GM23338 (cell line): ENCODE data around the gene HIVEP2. TPM values are rescaled to one million over a fixed set of nuclear protein-coding genes. Genes with fewer than 3 reads are reported as not detected.

Experiments
- ATAC-seq: fragments of 200-7000 bp; cut with Tn5 transposase; 3 replicates; pipeline ENCODE4 v1.9.1; 2020
- DNase-seq: peaks from one replicate; pipeline ENCODE4 v3.0.0-alpha.2; 2015; ENCODE audit warnings: low spot score
- H2AFZ ChIP-seq: fragments of 200-600 bp; sonication (generic); 2 replicates; pipeline ENCODE4 v1.8.0; 2016; ENCODE audit warnings: antibody characterized with exemption, mild to moderate bottlenecking, moderate library complexity
- H3F3A ChIP-seq: fragments of 200-600 bp; sonication (generic); replicated peaks from 2 replicates; pipeline ENCODE4 v1.8.0; 2017; ENCODE audit warnings: antibody characterized with exemption, mixed run types, low read depth
- H3K27ac ChIP-seq: fragments of 200-600 bp; sonication (generic); 2 replicates; pipeline ENCODE4 v1.6.1; 2016; ENCODE audit warnings: low read depth
- H3K27me3 ChIP-seq: fragments of 200-600 bp; sonication (generic); 2 replicates; pipeline ENCODE4 v1.8.0; 2016; ENCODE audit warnings: mild to moderate bottlenecking, mixed run types, moderate library complexity; ENCODE audit not compliant: insufficient read depth
- H3K36me3 ChIP-seq: fragments of 200-600 bp; sonication (generic); 2 replicates; pipeline ENCODE4 v1.8.0; 2016; ENCODE audit warnings: mild to moderate bottlenecking; ENCODE audit not compliant: insufficient read depth
- H3K4me1 ChIP-seq: fragments of 200-600 bp; sonication (generic); 2 replicates; pipeline ENCODE4 v1.8.0; 2016; ENCODE audit warnings: mild to moderate bottlenecking, moderate library complexity; ENCODE audit not compliant: insufficient read depth
- H3K4me2 ChIP-seq: fragments of 200-600 bp; sonication (generic); 2 replicates; pipeline ENCODE4 v1.7.1; 2017; ENCODE audit warnings: mixed run types
- H3K4me3 ChIP-seq: fragments of 200-600 bp; sonication (generic); 2 replicates; pipeline ENCODE4 v1.6.1; 2016; ENCODE audit warnings: mixed run types
- H3K79me2 ChIP-seq: fragments of 200-600 bp; sonication (generic); replicated peaks from 2 replicates; pipeline ENCODE4 v1.8.0; 2017; ENCODE audit warnings: mild to moderate bottlenecking; ENCODE audit not compliant: insufficient read depth
- H3K9me2 ChIP-seq: fragments of 200-600 bp; sonication (generic); 2 replicates; pipeline ENCODE4 v1.8.0; 2017; ENCODE audit not compliant: insufficient read depth
- H4K20me1 ChIP-seq: fragments of 200-600 bp; sonication (generic); replicated peaks from 2 replicates; pipeline ENCODE4 v1.8.0; 2017; ENCODE audit warnings: mild to moderate bottlenecking; ENCODE audit not compliant: insufficient read depth
- H3K27ac Mint-ChIP-seq: 2 replicates; pipeline ENCODE4 v1.8.0; 2020; ENCODE audit warnings: inconsistent platforms, mild to moderate bottlenecking, moderate library complexity, mixed read lengths
- H3K27me3 Mint-ChIP-seq: 3 replicates; pipeline ENCODE4 v1.8.0; 2022; ENCODE audit warnings: low read depth, mild to moderate bottlenecking, moderate library complexity, mixed read lengths, inconsistent platforms; ENCODE audit not compliant: insufficient read depth, poor library complexity
- H3K36me3 Mint-ChIP-seq: 3 replicates; pipeline ENCODE4 v1.8.0; 2021; ENCODE audit warnings: low read depth, mild to moderate bottlenecking, inconsistent platforms, moderate library complexity, mixed read lengths
- H3K4me1 Mint-ChIP-seq: 3 replicates; pipeline ENCODE4 v1.8.0; 2020; ENCODE audit warnings: mild to moderate bottlenecking, inconsistent platforms, mixed read lengths
- H3K4me3 Mint-ChIP-seq: 3 replicates; pipeline ENCODE4 v1.8.0; 2021; ENCODE audit warnings: moderate library complexity, mild to moderate bottlenecking, inconsistent platforms, mixed read lengths
- H3K9me3 Mint-ChIP-seq: 3 replicates; pipeline ENCODE4 v1.8.0; 2020; ENCODE audit warnings: moderate library complexity, mild to moderate bottlenecking, inconsistent platforms, mixed read lengths
- CREB1 ChIP-seq: fragments of 250-450 bp; sonication (Bioruptor Pico); IDR thresholded peaks from 2 replicates; pipeline ENCODE4 v1.5.0; 2020; ENCODE audit warnings: low read depth, mild to moderate bottlenecking, moderate library complexity
- EZH2 ChIP-seq: fragments of 200-600 bp; sonication (generic); IDR thresholded peaks from one replicate; pipeline ENCODE4 v1.8.0; 2017; ENCODE audit warnings: antibody characterized with exemption, mild to moderate bottlenecking, low read depth; ENCODE audit not compliant: unreplicated experiment
- EZH2phosphoT487 ChIP-seq: fragments of 200-600 bp; sonication (generic); IDR thresholded peaks from one replicate; pipeline ENCODE4 v1.8.1; 2018; ENCODE audit warnings: antibody characterized with exemption; ENCODE audit not compliant: unreplicated experiment
- JUNB ChIP-seq: IDR thresholded peaks from one replicate; pipeline ENCODE4 v1.6.1; 2016; ENCODE audit warnings: antibody characterized with exemption; ENCODE audit not compliant: unreplicated experiment
- NANOG ChIP-seq: IDR thresholded peaks from 2 replicates; pipeline ENCODE4 v1.6.1; 2016; ENCODE audit warnings: antibody characterized with exemption, borderline replicate concordance
- POLR2AphosphoS5 ChIP-seq: IDR thresholded peaks from 2 replicates; pipeline ENCODE4 v1.6.1; 2016; ENCODE audit warnings: antibody characterized with exemption, low read depth
- ZNF114 ChIP-seq: fragments of 250-450 bp; sonication (Bioruptor Pico); IDR thresholded peaks from 2 replicates; pipeline ENCODE4 v1.5.0; 2020; ENCODE audit warnings: mild to moderate bottlenecking, moderate library complexity
- ZNF331 ChIP-seq: fragments of 250-450 bp; sonication (Bioruptor Pico); IDR thresholded peaks from 2 replicates; pipeline ENCODE4 v1.5.0; 2020; ENCODE audit warnings: low read depth, mild to moderate bottlenecking, moderate library complexity
- polyA plus RNA-seq: library from polyadenylated mRNA; unstranded; fragments of >200 nt; fragmentation: Nextera tagmentation; extraction: Ambion mirVana; gene quantifications from 2 replicates; pipeline ENCODE4 v1.2.1, GENCODE V29; 2016
- total RNA-seq: library from RNA; depleted of rRNA; stranded (reverse); fragments of >200 nt; shearing (Covaris generic); gene quantifications from 2 replicates; pipeline ENCODE4 v1.2.3, GENCODE V29; 2014
- TF ChIP-seq, protein P1 (sequence below): IDR thresholded peaks from one replicate; pipeline ENCODE4 v1.6.1; 2018; ENCODE audit warnings: antibody characterized with exemption; ENCODE audit not compliant: unreplicated experiment

The HIVEP2 gene
- total and polyA plus RNA-seq, 2 experiments from 2014 or later: 1.5 to 7.4 TPM

GRCh38 chr6:142913036-142913510 is 31.9 kb downstream of the HIVEP2 start (continued):
- TF ChIP-seq, protein P1, sequence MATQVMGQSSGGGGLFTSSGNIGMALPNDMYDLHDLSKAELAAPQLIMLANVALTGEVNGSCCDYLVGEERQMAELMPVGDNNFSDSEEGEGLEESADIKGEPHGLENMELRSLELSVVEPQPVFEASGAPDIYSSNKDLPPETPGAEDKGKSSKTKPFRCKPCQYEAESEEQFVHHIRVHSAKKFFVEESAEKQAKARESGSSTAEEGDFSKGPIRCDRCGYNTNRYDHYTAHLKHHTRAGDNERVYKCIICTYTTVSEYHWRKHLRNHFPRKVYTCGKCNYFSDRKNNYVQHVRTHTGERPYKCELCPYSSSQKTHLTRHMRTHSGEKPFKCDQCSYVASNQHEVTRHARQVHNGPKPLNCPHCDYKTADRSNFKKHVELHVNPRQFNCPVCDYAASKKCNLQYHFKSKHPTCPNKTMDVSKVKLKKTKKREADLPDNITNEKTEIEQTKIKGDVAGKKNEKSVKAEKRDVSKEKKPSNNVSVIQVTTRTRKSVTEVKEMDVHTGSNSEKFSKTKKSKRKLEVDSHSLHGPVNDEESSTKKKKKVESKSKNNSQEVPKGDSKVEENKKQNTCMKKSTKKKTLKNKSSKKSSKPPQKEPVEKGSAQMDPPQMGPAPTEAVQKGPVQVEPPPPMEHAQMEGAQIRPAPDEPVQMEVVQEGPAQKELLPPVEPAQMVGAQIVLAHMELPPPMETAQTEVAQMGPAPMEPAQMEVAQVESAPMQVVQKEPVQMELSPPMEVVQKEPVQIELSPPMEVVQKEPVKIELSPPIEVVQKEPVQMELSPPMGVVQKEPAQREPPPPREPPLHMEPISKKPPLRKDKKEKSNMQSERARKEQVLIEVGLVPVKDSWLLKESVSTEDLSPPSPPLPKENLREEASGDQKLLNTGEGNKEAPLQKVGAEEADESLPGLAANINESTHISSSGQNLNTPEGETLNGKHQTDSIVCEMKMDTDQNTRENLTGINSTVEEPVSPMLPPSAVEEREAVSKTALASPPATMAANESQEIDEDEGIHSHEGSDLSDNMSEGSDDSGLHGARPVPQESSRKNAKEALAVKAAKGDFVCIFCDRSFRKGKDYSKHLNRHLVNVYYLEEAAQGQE: no peak
- no peak for TF ChIP-seq EZH2phosphoT487
- TF ChIP-seq ZNF331 (CRISPR knock-in tag): no peak

DNA sequence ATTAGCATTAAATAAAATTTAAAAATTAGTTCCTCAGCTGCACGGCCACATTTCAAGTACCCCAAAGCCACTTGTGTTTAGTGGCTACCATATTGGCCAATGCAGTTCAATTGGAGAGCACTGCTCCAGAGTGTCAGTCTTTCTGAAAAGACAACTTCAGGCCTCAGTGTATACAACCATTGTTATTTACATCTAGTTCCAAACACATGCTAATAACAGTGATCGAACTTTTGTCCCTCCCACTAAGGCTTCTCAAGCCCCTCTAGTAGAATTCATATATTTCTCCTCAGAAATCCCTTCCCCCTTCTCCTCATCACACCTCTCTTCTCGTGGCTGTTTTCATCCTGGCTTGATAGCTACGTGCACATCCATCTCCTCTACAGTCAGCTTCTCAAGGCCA is 32.9 kb downstream of the HIVEP2 start:
- Histone ChIP-seq H3K4me3 (no peak overlapping the region), H3K27me3 (no peaks in the 10 kb centered on the region), H3K4me1 (peaks cover 18% of the 10 kb centered on the region), H3F3A (no peaks in the 10 kb centered on the region), H2AFZ (no peak overlapping the region), H3K4me2 (peak overlapping the region; percentile 31), H3K27ac (no peak overlapping the region), H3K9me2 (no peaks in the 10 kb centered on the region; the same call in 1 of the 2 replicates), H3K79me2 (peaks cover 17% of the 10 kb centered on the region), H4K20me1 (no peaks in the 10 kb centered on the region), H3K36me3 (no peaks in the 10 kb centered on the region)
- TF ChIP-seq ZNF114: no peak
- no peak for TF ChIP-seq EZH2phosphoT487
- TF ChIP-seq NANOG: 0 out of 2 replicates have a peak, but pooled peaks have one; percentile 49
- TF ChIP-seq POLR2AphosphoS5: no peak
- DNase-seq: peak; percentile 55
- H3K36me3 Mint-ChIP-seq: peaks cover 22% of the 10 kb centered on the region
- 0 out of 2 replicates have a peak overlapping the region, but pooled peaks have one; percentile 1 for H3K27ac Mint-ChIP-seq
- peak; percentile 85 for ATAC-seq
- peak overlapping the region; percentile 11; the same call in 1 of the 3 replicates for H3K4me3 Mint-ChIP-seq
- no peaks in the 10 kb centered on the region for H3K27me3 Mint-ChIP-seq
- peaks cover 16% of the 10 kb centered on the region for H3K9me3 Mint-ChIP-seq
- peaks cover 29% of the 10 kb centered on the region for H3K4me1 Mint-ChIP-seq

DNA sequence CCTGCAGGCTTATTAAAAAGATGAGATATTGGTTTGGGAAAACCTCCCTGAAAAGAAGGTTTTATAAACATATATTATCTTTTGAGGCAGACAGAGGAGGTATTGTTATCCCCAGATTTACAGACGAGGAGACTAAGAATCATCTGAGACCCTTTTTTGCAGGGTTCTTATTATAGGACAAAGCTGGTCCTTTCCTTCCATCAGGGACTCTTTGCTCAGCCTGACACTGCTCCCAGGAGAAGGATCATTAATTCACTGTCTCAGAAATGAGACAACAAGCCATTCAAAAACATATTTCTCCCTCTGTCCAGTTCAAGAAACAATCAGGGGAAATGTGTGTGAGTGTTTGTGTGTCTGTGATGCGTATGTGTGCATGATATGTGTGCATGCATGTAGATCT is 33.5 kb downstream of the HIVEP2 start:
- ATAC-seq (no peak), DNase-seq (no peak)
- Histone ChIP-seq H3K36me3 (no peaks in the 10 kb centered on the region), H3F3A (no peaks in the 10 kb centered on the region), H3K27ac (no peak overlapping the region), H4K20me1 (no peaks in the 10 kb centered on the region), H3K4me3 (no peak overlapping the region), H3K9me2 (no peaks in the 10 kb centered on the region; the same call in 1 of the 2 replicates), H3K4me1 (peaks cover 20% of the 10 kb centered on the region), H3K79me2 (peaks cover 21% of the 10 kb centered on the region), H3K27me3 (no peaks in the 10 kb centered on the region), H2AFZ (no peak overlapping the region), H3K4me2 (peak overlapping the region; percentile 31)
- peaks cover 34% of the 10 kb centered on the region for H3K4me1 Mint-ChIP-seq
- peaks cover 16% of the 10 kb centered on the region for H3K9me3 Mint-ChIP-seq
- H3K27me3 Mint-ChIP-seq: no peaks in the 10 kb centered on the region
- H3K4me3 Mint-ChIP-seq: no peak overlapping the region
- no peak overlapping the region for H3K27ac Mint-ChIP-seq
- peaks cover 22% of the 10 kb centered on the region for H3K36me3 Mint-ChIP-seq
- TF ChIP-seq ZNF331 (CRISPR knock-in tag): no peak
- no peak for TF ChIP-seq JUNB
- TF ChIP-seq EZH2: no peak
- no peak for TF ChIP-seq POLR2AphosphoS5
- TF ChIP-seq CREB1: no peak
- TF ChIP-seq, protein P1: no peak
- no peak for TF ChIP-seq EZH2phosphoT487
- TF ChIP-seq NANOG: no peak
